Parathyroid adenoma (tissue), 2 donors: Measurements from ENCODE around the gene DNMT3B.

Source experiments
- H2AFZ ChIP-seq: fragments of 300-600 bp; sonication (generic); one replicate; pipeline ENCODE4 v1.7.0; 2017; ENCODE audit warnings: antibody characterized with exemption, mild to moderate bottlenecking
- H3K27ac ChIP-seq: fragments of 300-600 bp; sonication (generic); one replicate; pipeline ENCODE4 v1.7.0; 2017
- H3K27me3 ChIP-seq: fragments of 300-600 bp; sonication (generic); one replicate; pipeline ENCODE4 v1.7.0; 2017; ENCODE audit warnings: low read length; ENCODE audit not compliant: control insufficient read depth, insufficient read depth
- H3K36me3 ChIP-seq: fragments of 300-600 bp; sonication (generic); one replicate; pipeline ENCODE4 v1.7.0; 2017; ENCODE audit warnings: low read length; ENCODE audit not compliant: control insufficient read depth, insufficient read depth
- H3K4me1 ChIP-seq: fragments of 300-600 bp; sonication (generic); one replicate; pipeline ENCODE4 v1.7.0; 2017; ENCODE audit warnings: control low read depth
- H3K4me2 ChIP-seq: fragments of 300-600 bp; sonication (generic); one replicate; pipeline ENCODE4 v1.7.0; 2017; ENCODE audit warnings: low read length
- H3K4me3 ChIP-seq: fragments of 300-600 bp; sonication (generic); one replicate; pipeline ENCODE4 v1.7.0; 2017; ENCODE audit warnings: low read depth, low read length
- H3K79me2 ChIP-seq: fragments of 300-600 bp; sonication (generic); one replicate; pipeline ENCODE4 v1.7.0; 2017; ENCODE audit warnings: control low read depth
- H3K9ac ChIP-seq: fragments of 300-600 bp; sonication (generic); one replicate; pipeline ENCODE4 v1.7.0; 2017; ENCODE audit warnings: mild to moderate bottlenecking
- H3K9me3 ChIP-seq: fragments of 300-600 bp; sonication (generic); one replicate; pipeline ENCODE4 v1.7.0; 2017; ENCODE audit warnings: low read length; ENCODE audit not compliant: control insufficient read depth
- CTCF ChIP-seq: fragments of 300-600 bp; sonication (generic); IDR thresholded peaks from one replicate; pipeline ENCODE4 v1.7.0; 2017; ENCODE audit warnings: antibody characterized with exemption, mild to moderate bottlenecking
- donor health status: primary hyperparathyroidism.

DNMT3B gene

GRCh38 chr20:32805721-32806120, 43.5 kb downstream of the DNMT3B start:
- no peak for TF ChIP-seq CTCF
- Histone ChIP-seq H3K4me3 (no peak overlapping the region), H3K36me3 (no peaks in the 10 kb centered on the region), H3K79me2 (no peaks in the 10 kb centered on the region), H3K4me2 (no peak overlapping the region), H3K9me3 (no peaks in the 10 kb centered on the region), H3K27me3 (no peaks in the 10 kb centered on the region), H2AFZ (no peak overlapping the region), H3K27ac (no peak overlapping the region), H3K4me1 (no peaks in the 10 kb centered on the region), H3K9ac (no peak overlapping the region)

GRCh38 chr20:32806356-32806755, 44.2 kb downstream of the DNMT3B start:
- TF ChIP-seq CTCF, result no peak
- no peaks in the 10 kb centered on the region for H3K9me3 ChIP-seq
- H2AFZ ChIP-seq, result no peak overlapping the region
- no peaks in the 10 kb centered on the region for H3K4me1 ChIP-seq
- no peak overlapping the region for H3K27ac ChIP-seq
- no peak overlapping the region for H3K4me2 ChIP-seq
- no peak overlapping the region for H3K4me3 ChIP-seq
- no peaks in the 10 kb centered on the region for H3K27me3 ChIP-seq
- no peaks in the 10 kb centered on the region for H3K36me3 ChIP-seq
- H3K9ac ChIP-seq, result no peak overlapping the region
- H3K79me2 ChIP-seq, result no peaks in the 10 kb centered on the region

GRCh38 chr20:32807706-32808105, 45.5 kb downstream of the DNMT3B start:
- no peaks in the 10 kb centered on the region for H3K9me3 ChIP-seq
- H3K4me2 ChIP-seq, result no peak overlapping the region
- no peak overlapping the region for H3K4me3 ChIP-seq
- no peaks in the 10 kb centered on the region for H3K27me3 ChIP-seq
- H3K4me1 ChIP-seq, result no peaks in the 10 kb centered on the region
- H2AFZ ChIP-seq, result no peak overlapping the region
- H3K36me3 ChIP-seq, result no peaks in the 10 kb centered on the region
- H3K9ac ChIP-seq, result no peak overlapping the region
- no peak for TF ChIP-seq CTCF
- no peak overlapping the region for H3K27ac ChIP-seq
- no peaks in the 10 kb centered on the region for H3K79me2 ChIP-seq

GRCh38 chr20:32808438-32808837, 46.3 kb downstream of the DNMT3B start:
- Histone ChIP-seq H3K9me3 (no peaks in the 10 kb centered on the region), H2AFZ (no peak overlapping the region), H3K4me1 (no peaks in the 10 kb centered on the region), H3K36me3 (no peaks in the 10 kb centered on the region), H3K4me3 (no peak overlapping the region), H3K27me3 (no peaks in the 10 kb centered on the region), H3K4me2 (no peak overlapping the region), H3K9ac (no peak overlapping the region), H3K79me2 (no peaks in the 10 kb centered on the region), H3K27ac (no peak overlapping the region)
- no peak for TF ChIP-seq CTCF

- H3K4me1 ChIP-seq, result no peaks in the 10 kb centered on the region
- no peak overlapping the region for H3K4me3 ChIP-seq
- no peak overlapping the region for H3K9ac ChIP-seq
- H3K27me3 ChIP-seq, result no peaks in the 10 kb centered on the region
- no peaks in the 10 kb centered on the region for H3K79me2 ChIP-seq
- H3K9me3 ChIP-seq, result no peaks in the 10 kb centered on the region
- no peak overlapping the region for H3K4me2 ChIP-seq
- no peak for TF ChIP-seq CTCF
- H2AFZ ChIP-seq, result no peak overlapping the region
- H3K36me3 ChIP-seq, result no peaks in the 10 kb centered on the region
- no peak overlapping the region for H3K27ac ChIP-seq
These were observed 47.7 kb downstream of the DNMT3B start for GRCh38 chr20:32809907-32810306.
